ENCODE measurements around the gene CLASP2. TPM values are rescaled to one million over a fixed set of nuclear protein-coding genes. Genes with fewer than 3 reads are reported as not detected.
"Not testable (repeated sequence)": the region's sequence is repeated elsewhere in the genome, so short reads cannot be mapped to it uniquely, and the experiment has no call there.

Gene CLASP2
- total RNA-seq, 1 experiment from 2014 or later: 58.9 TPM

DNA sequence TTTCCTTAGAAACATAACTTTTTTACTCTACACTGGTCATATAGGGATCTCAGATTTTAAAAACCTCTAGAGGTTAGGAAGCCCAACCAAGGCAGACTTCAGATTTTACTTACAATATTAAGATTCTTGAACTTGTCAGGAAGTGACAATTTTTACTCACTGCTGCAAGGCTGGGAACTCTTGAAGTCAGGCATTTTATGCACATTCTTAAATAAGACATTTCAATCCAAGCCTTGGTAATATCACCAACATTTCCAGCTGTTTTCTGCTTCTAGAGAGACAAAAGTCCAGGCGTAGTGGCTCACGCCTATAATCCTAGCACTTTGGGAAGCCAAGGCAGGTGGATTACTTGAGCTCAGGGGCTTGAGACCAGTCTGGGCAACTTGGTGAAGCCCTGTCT is 244.2 kb downstream of the CLASP2 start:
- intact Hi-C loops (cut with micrococcal nuclease): no loop called here
- CTCF ChIA-PET: interaction anchor here (0.7 kb wide), 1 partner anchor 241 kb away, joined by 3 read pairs; no protein-coding TSS in a partner anchor

DNA sequence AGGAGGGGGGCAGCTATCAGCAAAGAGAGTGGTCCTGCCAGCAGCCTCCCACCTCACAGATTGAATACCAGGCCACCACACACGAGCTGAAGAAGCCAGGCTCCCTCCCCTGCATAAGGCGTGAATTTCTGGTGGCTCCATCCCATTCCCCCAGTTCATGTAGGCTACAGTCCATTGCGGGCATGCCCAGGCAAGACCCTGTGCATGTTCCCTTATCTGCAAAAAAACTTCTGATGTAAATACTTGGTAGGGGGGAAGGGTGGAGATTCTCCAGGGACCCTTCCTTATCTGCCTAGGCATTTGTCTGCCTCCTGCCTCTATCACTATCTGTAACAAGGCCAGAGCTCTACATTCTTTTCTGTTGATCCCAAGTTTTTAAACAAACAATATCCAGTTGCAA is 250.3 kb downstream of the CLASP2 start:
- POLR2A ChIA-PET: interaction anchor here (2.4 kb wide), 1 partner anchor 27 kb away, joined by 15 read pairs; the partner anchor contains the start of gene UBP1
- TF ChIP-seq, protein P1, sequence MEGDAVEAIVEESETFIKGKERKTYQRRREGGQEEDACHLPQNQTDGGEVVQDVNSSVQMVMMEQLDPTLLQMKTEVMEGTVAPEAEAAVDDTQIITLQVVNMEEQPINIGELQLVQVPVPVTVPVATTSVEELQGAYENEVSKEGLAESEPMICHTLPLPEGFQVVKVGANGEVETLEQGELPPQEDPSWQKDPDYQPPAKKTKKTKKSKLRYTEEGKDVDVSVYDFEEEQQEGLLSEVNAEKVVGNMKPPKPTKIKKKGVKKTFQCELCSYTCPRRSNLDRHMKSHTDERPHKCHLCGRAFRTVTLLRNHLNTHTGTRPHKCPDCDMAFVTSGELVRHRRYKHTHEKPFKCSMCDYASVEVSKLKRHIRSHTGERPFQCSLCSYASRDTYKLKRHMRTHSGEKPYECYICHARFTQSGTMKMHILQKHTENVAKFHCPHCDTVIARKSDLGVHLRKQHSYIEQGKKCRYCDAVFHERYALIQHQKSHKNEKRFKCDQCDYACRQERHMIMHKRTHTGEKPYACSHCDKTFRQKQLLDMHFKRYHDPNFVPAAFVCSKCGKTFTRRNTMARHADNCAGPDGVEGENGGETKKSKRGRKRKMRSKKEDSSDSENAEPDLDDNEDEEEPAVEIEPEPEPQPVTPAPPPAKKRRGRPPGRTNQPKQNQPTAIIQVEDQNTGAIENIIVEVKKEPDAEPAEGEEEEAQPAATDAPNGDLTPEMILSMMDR (IDR thresholded peaks at IDR 0.05; ENCODE audit: unreplicated experiment): no peak

More for the DNA sequence above, 244.2 kb downstream of the CLASP2 start:
- TF ChIP-seq, protein P1 (IDR thresholded peaks at IDR 0.05; ENCODE audit: unreplicated experiment): no peak
- no peaks in the 10 kb centered on the region for H3K36me3 Mint-ChIP-seq (ENCODE audit: insufficient read depth, unreplicated experiment)
- H3K9me3 Mint-ChIP-seq (ENCODE audit: unreplicated experiment): no peaks in the 10 kb centered on the region
- no TSS peak for BruUV-seq (replicated peaks)
- POLR2A ChIA-PET: no interaction called here
- H3K27me3 Mint-ChIP-seq (ENCODE audit: insufficient read depth, unreplicated experiment): no peaks in the 10 kb centered on the region
- no peaks in the 10 kb centered on the region for H3K4me1 Mint-ChIP-seq (ENCODE audit: insufficient read depth, unreplicated experiment)
- no peak overlapping the region for H3K27ac Mint-ChIP-seq (ENCODE audit: low read depth, unreplicated experiment)
- DNase-seq (ENCODE audit: unreplicated experiment): no peak
- H3K4me3 Mint-ChIP-seq (ENCODE audit: unreplicated experiment): no peak overlapping the region

DNA sequence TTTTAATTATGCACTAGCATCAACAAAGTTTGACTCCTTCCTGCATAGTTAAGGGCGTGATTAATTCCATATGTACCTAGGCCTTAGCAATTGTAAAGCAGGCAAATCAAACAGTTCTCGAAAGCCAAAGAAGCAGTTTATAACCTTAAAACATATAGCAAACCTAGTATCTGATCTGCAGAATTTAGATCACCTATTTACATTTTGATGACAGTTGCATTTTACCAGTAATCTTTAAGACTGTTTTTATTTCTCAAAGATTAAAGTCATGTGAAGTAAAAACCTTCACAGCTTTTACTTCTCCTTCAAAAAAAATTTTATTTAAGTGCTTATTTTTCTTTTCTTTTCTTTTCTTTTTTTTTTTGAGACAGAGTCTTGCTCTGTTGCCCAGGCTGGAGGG is 257.0 kb downstream of the CLASP2 start:
- Mint-ChIP-seq H3K27ac (ENCODE audit: low read depth, unreplicated experiment) (no peak overlapping the region), H3K4me1 (ENCODE audit: insufficient read depth, unreplicated experiment) (no peaks in the 10 kb centered on the region), H3K9me3 (ENCODE audit: unreplicated experiment) (peaks cover 8% of the 10 kb centered on the region), H3K36me3 (ENCODE audit: insufficient read depth, unreplicated experiment) (peaks cover 5% of the 10 kb centered on the region), H3K27me3 (ENCODE audit: insufficient read depth, unreplicated experiment) (no peaks in the 10 kb centered on the region), H3K4me3 (ENCODE audit: unreplicated experiment) (no peak overlapping the region)
- no peak for DNase-seq (ENCODE audit: unreplicated experiment)
- ChIA-PET CTCF (no interaction called here), POLR2A (interaction anchor here (0.6 kb wide), 1 partner anchor 19 kb away, joined by 3 read pairs; no protein-coding TSS in a partner anchor)
- intact Hi-C loops (cut with micrococcal nuclease): no loop called here
- TF ChIP-seq, protein P1 (IDR thresholded peaks at IDR 0.05; ENCODE audit: unreplicated experiment): no peak
- no TSS peak for BruUV-seq (replicated peaks)

More for the DNA sequence above, 250.3 kb downstream of the CLASP2 start:
- Mint-ChIP-seq H3K27ac (ENCODE audit: low read depth, unreplicated experiment) (peak overlapping the region; percentile 63), H3K4me1 (ENCODE audit: insufficient read depth, unreplicated experiment) (peaks cover 6% of the 10 kb centered on the region), H3K4me3 (ENCODE audit: unreplicated experiment) (no peak overlapping the region), H3K27me3 (ENCODE audit: insufficient read depth, unreplicated experiment) (no peaks in the 10 kb centered on the region), H3K9me3 (ENCODE audit: unreplicated experiment) (no peaks in the 10 kb centered on the region), H3K36me3 (ENCODE audit: insufficient read depth, unreplicated experiment) (no peaks in the 10 kb centered on the region)
- CTCF ChIA-PET: interaction anchor here (1.2 kb wide), 1 partner anchor 14 kb away, joined by 3 read pairs; no protein-coding TSS in a partner anchor
- intact Hi-C loops (cut with micrococcal nuclease): no loop called here
- BruUV-seq (replicated peaks): no TSS peak
- no peak for DNase-seq (ENCODE audit: unreplicated experiment)

DNA sequence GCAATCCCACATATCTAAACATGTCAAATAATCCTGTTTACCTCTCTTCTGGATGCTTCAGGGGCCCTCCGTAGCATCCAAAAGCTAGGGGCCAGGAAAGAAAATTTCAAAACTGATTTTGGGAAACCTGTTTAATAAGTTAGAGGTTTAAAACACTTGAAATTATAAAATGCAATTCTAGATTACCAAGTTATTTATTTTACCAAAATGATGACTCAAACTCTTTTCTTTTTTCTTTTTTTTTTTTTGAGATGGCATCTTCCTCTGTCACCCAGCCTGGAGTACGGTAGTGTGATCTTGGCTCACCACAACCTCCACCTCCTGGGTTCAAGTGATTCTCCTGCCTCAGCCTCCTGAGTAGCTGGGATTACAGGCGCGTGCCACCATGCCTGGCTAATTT is 258.5 kb downstream of the CLASP2 start:
- H3K36me3 Mint-ChIP-seq (ENCODE audit: insufficient read depth, unreplicated experiment); H3K27ac Mint-ChIP-seq (ENCODE audit: low read depth, unreplicated experiment); H3K4me1 Mint-ChIP-seq (ENCODE audit: insufficient read depth, unreplicated experiment); DNase-seq (ENCODE audit: unreplicated experiment); H3K27me3 Mint-ChIP-seq (ENCODE audit: insufficient read depth, unreplicated experiment); intact Hi-C loops (cut with micrococcal nuclease); POLR2A ChIA-PET; BruUV-seq (replicated peaks); H3K4me3 Mint-ChIP-seq (ENCODE audit: unreplicated experiment); CTCF ChIA-PET; H3K9me3 Mint-ChIP-seq (ENCODE audit: unreplicated experiment): not testable (repeated sequence)

DNA sequence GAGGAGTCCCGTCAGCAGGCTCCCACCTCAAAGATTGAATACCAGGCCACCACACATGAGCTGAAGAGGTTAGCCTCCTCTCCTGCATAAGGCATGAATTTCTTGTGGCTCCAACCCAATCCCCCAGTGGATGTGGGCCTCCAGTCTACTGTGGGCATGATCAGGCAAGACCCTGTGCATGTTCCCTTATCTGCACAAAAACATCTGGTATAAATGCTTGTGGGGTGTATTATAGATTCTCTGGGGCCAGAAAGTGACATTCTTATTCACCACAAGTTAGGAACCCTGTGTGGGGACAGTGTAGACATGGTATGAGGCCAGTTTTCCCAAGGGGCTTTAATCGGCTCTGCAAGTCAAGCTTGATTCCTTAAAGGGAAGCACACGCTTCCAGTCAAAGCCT is 259.6 kb downstream of the CLASP2 start:
- Mint-ChIP-seq H3K9me3 (ENCODE audit: unreplicated experiment) (peaks cover 8% of the 10 kb centered on the region), H3K4me1 (ENCODE audit: insufficient read depth, unreplicated experiment) (no peaks in the 10 kb centered on the region), H3K4me3 (ENCODE audit: unreplicated experiment) (no peak overlapping the region), H3K27me3 (ENCODE audit: insufficient read depth, unreplicated experiment) (no peaks in the 10 kb centered on the region), H3K36me3 (ENCODE audit: insufficient read depth, unreplicated experiment) (peaks cover 9% of the 10 kb centered on the region), H3K27ac (ENCODE audit: low read depth, unreplicated experiment) (no peak overlapping the region)
- POLR2A ChIA-PET: interaction anchor here (1.2 to 2.7 kb wide), 2 partner anchors 17 to 31 kb away, joined by 4 to 8 read pairs; partner anchors contain the start of gene UBP1
- CTCF ChIA-PET: no interaction called here
- BruUV-seq (replicated peaks): no TSS peak
- TF ChIP-seq, protein P1 (IDR thresholded peaks at IDR 0.05; ENCODE audit: unreplicated experiment): no peak
- DNase-seq (ENCODE audit: unreplicated experiment): no peak
- intact Hi-C loops (cut with micrococcal nuclease): no loop called here

Data from MCF 10A (cell line).